Measurements from ENCODE around the gene OCA2. TPM values are rescaled to one million over a fixed set of nuclear protein-coding genes. Genes with fewer than 3 reads are reported as not detected.

The OCA2 gene
- total RNA-seq, 1 experiment from 2014 or later, result 0.09 TPM

DNA sequence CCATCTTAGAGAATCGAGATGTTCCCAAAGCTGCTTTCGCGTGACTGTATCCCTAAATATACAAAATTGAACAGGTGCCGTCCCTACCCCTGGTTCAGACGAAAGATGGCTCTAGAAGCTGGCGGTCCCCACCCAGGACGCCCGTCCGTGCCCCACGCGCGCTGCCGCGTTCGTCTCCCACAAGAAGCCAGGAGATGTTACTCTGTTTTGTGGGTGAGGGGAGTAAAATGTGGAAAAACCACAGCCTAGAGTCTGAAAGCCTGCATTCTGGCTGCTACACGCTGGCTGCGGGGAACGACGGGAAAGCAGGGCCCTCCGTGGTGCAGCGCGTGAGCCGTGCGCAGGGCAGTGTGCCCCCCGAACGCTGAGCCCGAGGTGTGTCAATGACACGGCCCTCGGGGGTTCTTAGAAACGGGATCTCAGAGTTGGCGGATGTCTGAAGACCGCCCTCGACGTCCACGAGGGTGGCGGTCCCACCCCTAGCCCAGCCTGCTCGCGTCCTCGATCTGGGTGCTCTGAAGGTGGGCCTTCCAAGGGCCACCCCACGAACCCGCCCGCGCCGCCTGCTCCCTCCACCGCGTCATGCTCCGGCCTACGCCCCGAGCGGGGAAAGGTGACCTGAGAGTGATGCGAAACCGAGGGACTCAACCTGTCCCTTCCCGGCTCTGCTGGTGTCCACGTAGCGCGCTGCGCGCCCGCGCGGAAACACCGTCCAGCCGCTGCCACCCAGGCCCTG, 95.6 kb downstream of the OCA2 start:
- ChIA-PET CTCF (no interaction called here), POLR2A (ENCODE audit: low non-redundant PET) (no interaction called here)
- intact Hi-C loops (cut with micrococcal nuclease; ENCODE audit: unreplicated experiment), result no loop called here
- no TSS peak for BruUV-seq (replicated peaks)
- Histone ChIP-seq H3K4me1 (ENCODE audit: insufficient read depth, low read length, poor library complexity, severe bottlenecking) (no peaks in the 10 kb centered on the region), H3K36me3 (ENCODE audit: insufficient read depth, low read length, poor library complexity, severe bottlenecking) (no peaks in the 10 kb centered on the region), H3K27me3 (replicated peaks; ENCODE audit: insufficient read depth, low read depth, low read length, poor library complexity) (no peaks in the 10 kb centered on the region), H3K9me3 (ENCODE audit: low read depth, low read length, poor library complexity, severe bottlenecking) (no peaks in the 10 kb centered on the region), H3K27ac (ENCODE audit: low read depth, low read length, poor library complexity, severe bottlenecking) (no peak overlapping the region), H3K4me3 (ENCODE audit: low read depth, low read length, poor library complexity, severe bottlenecking) (no peak overlapping the region)
- no peak for TF ChIP-seq EZH2 (IDR thresholded peaks at IDR 0.05; ENCODE audit: borderline replicate concordance, low read depth, low read length, poor library complexity, severe bottlenecking)
- no peak for TF ChIP-seq CTCF (conservative IDR thresholded peaks at IDR 0.05; ENCODE audit: low read depth, low read length)
- DNase-seq (ENCODE audit: low spot score), result no peak

- Histone ChIP-seq H3K27ac (ENCODE audit: low read depth, low read length, poor library complexity, severe bottlenecking) (no peak overlapping the region), H3K9me3 (ENCODE audit: low read depth, low read length, poor library complexity, severe bottlenecking) (no peaks in the 10 kb centered on the region), H3K4me3 (ENCODE audit: low read depth, low read length, poor library complexity, severe bottlenecking) (no peak overlapping the region), H3K36me3 (ENCODE audit: insufficient read depth, low read length, poor library complexity, severe bottlenecking) (no peaks in the 10 kb centered on the region), H3K4me1 (ENCODE audit: insufficient read depth, low read length, poor library complexity, severe bottlenecking) (no peaks in the 10 kb centered on the region), H3K27me3 (replicated peaks; ENCODE audit: insufficient read depth, low read depth, low read length, poor library complexity) (no peaks in the 10 kb centered on the region)
- intact Hi-C loops (cut with micrococcal nuclease; ENCODE audit: unreplicated experiment), result no loop called here
- TF ChIP-seq EZH2 (IDR thresholded peaks at IDR 0.05; ENCODE audit: borderline replicate concordance, low read depth, low read length, poor library complexity, severe bottlenecking), result no peak
- TF ChIP-seq CTCF (conservative IDR thresholded peaks at IDR 0.05; ENCODE audit: low read depth, low read length), result no peak
- BruUV-seq (replicated peaks), result no TSS peak
- CTCF ChIA-PET, result no interaction called here
- DNase-seq (ENCODE audit: low spot score), result no peak
- POLR2A ChIA-PET (ENCODE audit: low non-redundant PET), result no interaction called here
Observed at GRCh38 chr15:28002867-28003266, 96.2 kb downstream of the OCA2 start.

- ChIA-PET POLR2A (ENCODE audit: low non-redundant PET) (no interaction called here), CTCF (no interaction called here)
- Histone ChIP-seq H3K27me3 (replicated peaks; ENCODE audit: insufficient read depth, low read depth, low read length, poor library complexity) (no peaks in the 10 kb centered on the region), H3K4me3 (ENCODE audit: low read depth, low read length, poor library complexity, severe bottlenecking) (no peak overlapping the region), H3K4me1 (ENCODE audit: insufficient read depth, low read length, poor library complexity, severe bottlenecking) (no peaks in the 10 kb centered on the region), H3K27ac (ENCODE audit: low read depth, low read length, poor library complexity, severe bottlenecking) (no peak overlapping the region), H3K36me3 (ENCODE audit: insufficient read depth, low read length, poor library complexity, severe bottlenecking) (no peaks in the 10 kb centered on the region), H3K9me3 (ENCODE audit: low read depth, low read length, poor library complexity, severe bottlenecking) (no peaks in the 10 kb centered on the region)
- no TSS peak for BruUV-seq (replicated peaks)
- intact Hi-C loops (cut with micrococcal nuclease; ENCODE audit: unreplicated experiment), result no loop called here
- no peak for TF ChIP-seq EZH2 (IDR thresholded peaks at IDR 0.05; ENCODE audit: borderline replicate concordance, low read depth, low read length, poor library complexity, severe bottlenecking)
- TF ChIP-seq CTCF (conservative IDR thresholded peaks at IDR 0.05; ENCODE audit: low read depth, low read length), result no peak
- no peak for DNase-seq (ENCODE audit: low spot score)
Observed at GRCh38 chr15:28002136-28002861, 96.8 kb downstream of the OCA2 start.
